ENCODE results near the gene AHNAK2.

AHNAK2 gene

DNA sequence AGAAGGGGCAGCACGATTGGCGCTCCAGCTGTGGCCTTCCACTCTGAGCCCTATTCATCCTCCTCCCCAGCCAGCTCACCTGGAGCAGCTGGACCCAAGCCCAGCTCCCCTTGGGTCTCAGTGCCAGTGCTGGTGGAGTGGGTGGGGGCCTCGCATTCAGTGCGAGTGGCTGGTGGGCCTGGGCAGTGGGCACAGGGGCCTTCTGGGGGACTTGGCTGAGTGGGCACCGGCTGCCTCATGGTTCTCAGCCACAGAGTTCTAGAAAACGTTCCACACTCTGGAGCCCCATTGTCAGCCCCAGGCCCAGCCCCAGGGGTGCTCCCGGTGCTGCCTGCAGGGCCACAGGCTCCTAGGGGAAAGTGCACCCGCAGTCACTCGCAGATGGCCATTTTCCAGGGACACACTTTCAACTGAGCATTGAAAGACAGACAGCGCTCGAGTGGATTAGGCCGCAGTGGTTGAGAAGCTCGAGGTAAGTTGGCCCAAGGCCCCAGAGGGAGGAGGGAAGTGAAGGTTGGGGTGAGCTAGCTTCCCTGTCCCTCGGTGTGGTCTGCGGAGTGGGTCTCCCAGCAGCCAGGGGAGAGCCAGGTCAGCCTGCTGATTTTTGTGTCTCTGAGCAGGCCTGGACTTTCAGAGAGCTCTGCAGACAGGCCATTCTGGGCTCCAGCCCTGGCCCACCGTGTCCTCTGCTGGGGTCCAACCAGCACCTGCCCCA, 11.2 kb upstream of the AHNAK2 start:
- no peaks in the 10 kb centered on the region for H3K9me3 ChIP-seq
- no peak for DNase-seq
- H3K27ac ChIP-seq, result no peak overlapping the region
- peaks cover 0 to 47% (median 28%) of the 10 kb centered on the region in 3 donors for H3K36me3 ChIP-seq
- H3K27me3 ChIP-seq, result no peaks in the 10 kb centered on the region
- TF ChIP-seq, protein P1, sequence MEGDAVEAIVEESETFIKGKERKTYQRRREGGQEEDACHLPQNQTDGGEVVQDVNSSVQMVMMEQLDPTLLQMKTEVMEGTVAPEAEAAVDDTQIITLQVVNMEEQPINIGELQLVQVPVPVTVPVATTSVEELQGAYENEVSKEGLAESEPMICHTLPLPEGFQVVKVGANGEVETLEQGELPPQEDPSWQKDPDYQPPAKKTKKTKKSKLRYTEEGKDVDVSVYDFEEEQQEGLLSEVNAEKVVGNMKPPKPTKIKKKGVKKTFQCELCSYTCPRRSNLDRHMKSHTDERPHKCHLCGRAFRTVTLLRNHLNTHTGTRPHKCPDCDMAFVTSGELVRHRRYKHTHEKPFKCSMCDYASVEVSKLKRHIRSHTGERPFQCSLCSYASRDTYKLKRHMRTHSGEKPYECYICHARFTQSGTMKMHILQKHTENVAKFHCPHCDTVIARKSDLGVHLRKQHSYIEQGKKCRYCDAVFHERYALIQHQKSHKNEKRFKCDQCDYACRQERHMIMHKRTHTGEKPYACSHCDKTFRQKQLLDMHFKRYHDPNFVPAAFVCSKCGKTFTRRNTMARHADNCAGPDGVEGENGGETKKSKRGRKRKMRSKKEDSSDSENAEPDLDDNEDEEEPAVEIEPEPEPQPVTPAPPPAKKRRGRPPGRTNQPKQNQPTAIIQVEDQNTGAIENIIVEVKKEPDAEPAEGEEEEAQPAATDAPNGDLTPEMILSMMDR (IDR thresholded peaks at IDR 0.05), result no peak
- H3K4me1 ChIP-seq, result peaks cover 0 to 18% (median 9%) of the 10 kb centered on the region in 4 donors
- intact Hi-C loops (cut with DNase I; ENCODE audit: low total_unique reads), result loop anchor here (10.0 kb wide), 1 partner anchor 505 kb away; the partner anchor contains the start of gene TEDC1
- H3K4me3 ChIP-seq, result no peak overlapping the region

DNA sequence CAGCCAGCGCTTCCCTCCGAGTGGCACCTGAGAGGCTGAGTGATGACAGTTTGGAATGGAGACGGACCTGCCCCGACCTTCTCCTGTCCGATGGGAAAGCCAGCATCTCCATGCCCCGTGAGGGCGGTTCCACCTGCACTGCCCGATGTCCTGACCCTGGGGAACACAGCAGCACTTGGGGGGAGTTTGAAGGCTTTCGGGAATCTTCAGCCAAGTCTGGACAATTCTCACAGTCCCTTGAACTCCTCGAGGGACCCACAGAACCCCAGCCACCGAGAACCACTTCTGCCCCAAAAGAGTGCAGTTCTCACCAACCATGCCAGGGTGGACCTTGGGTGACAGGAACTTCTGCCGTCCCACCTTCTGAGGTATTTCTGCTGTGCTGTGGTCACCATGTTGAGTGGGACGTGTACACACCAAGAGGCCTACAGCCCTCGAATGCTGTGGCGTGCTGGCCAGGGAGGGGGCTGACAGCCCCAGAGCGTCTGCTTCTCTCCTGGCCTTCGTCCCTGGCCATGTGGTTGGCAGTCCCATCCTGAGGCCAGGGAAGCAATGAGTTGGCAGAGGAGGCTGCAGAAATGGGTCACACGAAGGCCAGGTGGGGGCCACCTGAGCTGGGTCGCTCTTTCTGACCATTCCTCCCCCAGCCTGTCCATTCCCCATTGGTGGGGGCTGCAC, 8.5 kb upstream of the AHNAK2 start:
- H3K27ac ChIP-seq, result peak overlapping the region in 1 of 2 donors; percentile 82
- H3K4me1 ChIP-seq, result peaks cover 0 to 18% (median 9%) of the 10 kb centered on the region in 4 donors
- no peaks in the 10 kb centered on the region for H3K9me3 ChIP-seq
- peak overlapping the region; percentile 76 to 83 for H3K4me3 ChIP-seq
- no peaks in the 10 kb centered on the region for H3K27me3 ChIP-seq
- H3K36me3 ChIP-seq, result peaks cover 0 to 19% (median 6%) of the 10 kb centered on the region in 3 donors
- DNase-seq, result no peak
- TF ChIP-seq, protein P1 (IDR thresholded peaks at IDR 0.05), result no peak
- intact Hi-C loops (cut with DNase I; ENCODE audit: low total_unique reads), result loop anchor here (10.0 kb wide), 1 partner anchor 508 kb away; the partner anchor contains the start of gene TEDC1

DNA sequence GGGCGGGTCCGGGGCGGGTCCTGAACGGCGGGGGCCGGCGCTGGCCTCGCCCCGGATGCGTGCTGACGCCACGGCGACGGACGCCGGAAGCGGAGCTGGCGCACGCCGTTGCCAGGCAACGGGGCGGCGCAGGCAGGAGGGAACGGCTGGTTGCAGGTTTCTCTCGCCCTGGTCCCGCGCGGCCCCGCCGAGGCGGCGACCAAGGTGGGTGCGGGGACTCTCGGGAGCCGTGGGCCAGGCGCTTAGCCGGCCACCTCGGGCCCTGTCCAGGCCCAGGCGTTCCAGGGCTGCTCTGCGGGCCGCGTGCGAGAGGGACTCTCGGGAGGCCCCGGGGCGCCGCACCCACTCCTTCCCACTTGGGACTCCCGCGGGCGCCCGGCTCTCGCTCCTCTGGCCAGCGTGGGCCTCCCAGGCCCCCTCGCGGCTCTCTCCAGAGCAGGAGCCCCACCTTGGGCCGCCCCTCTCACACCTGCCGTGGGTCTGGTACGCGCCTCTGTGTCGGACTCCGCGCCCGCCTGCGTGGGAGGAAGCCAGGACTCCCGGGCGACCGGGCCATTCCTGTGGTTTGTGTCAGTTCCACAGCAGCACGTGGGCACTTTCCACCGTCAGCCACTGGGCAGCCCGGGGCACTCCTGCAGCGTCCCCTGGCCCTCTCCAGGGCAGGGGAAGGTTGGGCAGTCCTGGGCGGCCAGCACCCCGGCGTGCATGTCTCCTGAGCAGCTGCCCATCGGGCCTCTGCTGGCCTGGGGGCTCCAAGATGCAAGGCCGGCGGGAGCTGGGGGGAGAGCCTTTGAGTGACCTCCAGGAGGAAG, 7.7 kb upstream of the AHNAK2 start, which contains the start of gene CLBA1:
Gene CLBA1 (plus strand): TSS at position 114 of the 812 bp plus-strand sequence. CDS start 644 bp downstream, at position 758.
- Histone ChIP-seq H3K27me3 (no peaks in the 10 kb centered on the region), H3K27ac (peak within 1 kb of the TSS; percentile 76 to 82), H3K36me3 (peaks cover 0 to 13% (median 4%) of the 10 kb centered on the region in 3 donors), H3K4me1 (peaks cover 0 to 18% (median 9%) of the 10 kb centered on the region in 4 donors), H3K9me3 (no peaks in the 10 kb centered on the region), H3K4me3 (peak within 1 kb of the TSS; percentile 76 to 83)
- peak; percentile 78 to 93 for DNase-seq
- TF ChIP-seq, protein P1 (IDR thresholded peaks at IDR 0.05), result no peak
- intact Hi-C loops (cut with DNase I; ENCODE audit: low total_unique reads), result loop anchor here (10.0 kb wide), 1 partner anchor 509 kb away; the partner anchor contains the start of gene TEDC1

DNA sequence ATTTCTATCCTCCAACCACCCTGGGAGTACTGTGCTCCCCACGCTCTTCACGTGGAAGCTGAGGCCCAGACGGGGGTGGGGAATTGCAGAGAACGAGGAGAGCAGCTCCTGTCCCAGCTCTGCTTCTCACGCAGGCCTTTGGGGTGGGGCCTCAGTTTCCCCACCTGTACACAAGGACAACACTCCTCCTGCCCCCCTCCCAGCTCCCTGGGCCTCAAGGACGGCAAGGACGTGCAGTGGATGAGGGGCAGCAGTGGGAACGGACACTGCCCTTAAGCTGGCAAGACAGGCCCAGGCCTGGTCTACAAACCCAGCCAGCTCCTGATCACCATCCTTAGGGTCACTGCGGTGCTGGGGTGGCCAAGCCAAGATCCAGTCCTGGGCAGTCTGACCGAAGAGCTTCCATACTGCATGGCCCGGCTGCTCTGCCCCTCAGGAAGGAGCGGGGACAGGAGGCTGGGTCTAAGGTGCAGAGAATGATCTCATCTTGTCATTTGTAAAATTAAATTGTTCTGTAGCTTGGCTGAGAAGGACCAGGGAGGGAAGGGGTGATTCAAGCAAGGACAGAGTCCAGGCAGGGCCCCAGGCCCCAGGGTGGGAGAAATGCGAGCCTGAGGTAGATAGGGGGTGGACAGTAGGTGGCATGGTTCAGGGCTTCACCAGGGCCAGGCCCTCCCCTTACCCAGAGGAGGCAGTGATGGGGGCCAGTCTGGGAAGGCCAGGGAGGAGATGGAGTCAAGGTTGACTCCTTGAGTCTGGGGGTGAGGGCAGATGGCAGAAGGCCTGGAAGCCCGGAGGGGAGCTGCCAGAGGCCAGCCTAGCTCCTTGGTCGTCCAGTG, 6.1 kb upstream of the AHNAK2 start:
- TF ChIP-seq, protein P1 (IDR thresholded peaks at IDR 0.05), result no peak
- H3K27ac ChIP-seq, result peak overlapping the region in 1 of 2 donors; percentile 82
- intact Hi-C loops (cut with DNase I; ENCODE audit: low total_unique reads), result loop anchor here (5.0 to 10.0 kb wide), 2 partner anchors 108 to 511 kb away; partner anchors contain the start of gene TEDC1
- H3K4me1 ChIP-seq, result peaks cover 0 to 21% (median 9%) of the 10 kb centered on the region in 4 donors
- H3K9me3 ChIP-seq, result no peaks in the 10 kb centered on the region
- no peaks in the 10 kb centered on the region for H3K27me3 ChIP-seq
- no peak overlapping the region for H3K4me3 ChIP-seq
- no peak for DNase-seq
- H3K36me3 ChIP-seq, result peaks cover 0 to 2% (median 0%) of the 10 kb centered on the region in 3 donors
